Occipital lobe (tissue), 2 donors: Measurements from ENCODE around the gene ABCA13. TPM values are rescaled to one million over a fixed set of nuclear protein-coding genes. Genes with fewer than 3 reads are reported as not detected.

Experiments used
- DNase-seq: peaks from one replicate; lab custom pipeline; 2025; lab: John Stamatoyannopoulos, UW
- total RNA-seq: library from RNA; depleted of rRNA; stranded (reverse); fragments of >200 nt; gene quantifications from one replicate; pipeline ENCODE4 v1.2.3, GENCODE V29; 2014

ABCA13 gene
- total RNA-seq, 1 donor from 2014 or later, result 0.16 TPM

DNA sequence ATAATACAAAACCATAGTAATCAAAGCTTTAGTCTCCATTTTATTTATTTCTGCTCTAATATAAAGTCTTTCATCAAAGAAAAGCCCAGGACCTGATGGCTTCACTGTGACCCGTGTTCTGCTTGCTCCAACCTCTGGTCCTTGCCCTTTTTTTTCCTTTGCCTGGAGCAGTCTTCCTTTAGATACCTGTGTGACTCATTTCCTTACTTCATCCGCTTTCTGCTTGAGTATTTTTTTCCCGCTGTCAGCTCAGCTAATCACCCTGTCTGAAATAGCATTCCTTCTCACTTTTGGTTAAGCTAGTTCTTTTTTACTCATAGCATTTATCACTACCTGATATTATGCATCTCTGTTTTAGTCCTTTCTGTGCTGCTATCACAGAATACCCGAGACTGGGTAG, 194.8 kb downstream of the ABCA13 start:
- DNase-seq, result no peak

DNA sequence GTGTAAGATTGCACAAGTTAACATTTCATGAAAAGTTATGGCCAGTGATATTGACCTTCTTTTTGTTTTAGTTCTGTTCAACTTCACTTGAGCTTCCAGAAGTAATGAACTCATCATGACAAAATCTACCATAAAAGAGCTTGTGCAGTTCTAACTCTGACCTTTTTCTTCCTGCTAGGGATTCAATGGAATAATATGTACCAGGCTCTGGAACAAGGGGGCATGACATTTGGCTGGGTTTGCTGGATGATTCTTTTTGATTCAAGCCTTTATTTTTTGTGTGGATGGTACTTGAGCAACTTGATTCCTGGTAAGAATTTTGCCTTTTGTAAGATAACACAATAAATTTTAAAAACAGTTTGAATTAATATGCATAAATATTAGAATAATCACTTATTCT, 205.0 kb downstream of the ABCA13 start:
- DNase-seq, result no peak

DNA sequence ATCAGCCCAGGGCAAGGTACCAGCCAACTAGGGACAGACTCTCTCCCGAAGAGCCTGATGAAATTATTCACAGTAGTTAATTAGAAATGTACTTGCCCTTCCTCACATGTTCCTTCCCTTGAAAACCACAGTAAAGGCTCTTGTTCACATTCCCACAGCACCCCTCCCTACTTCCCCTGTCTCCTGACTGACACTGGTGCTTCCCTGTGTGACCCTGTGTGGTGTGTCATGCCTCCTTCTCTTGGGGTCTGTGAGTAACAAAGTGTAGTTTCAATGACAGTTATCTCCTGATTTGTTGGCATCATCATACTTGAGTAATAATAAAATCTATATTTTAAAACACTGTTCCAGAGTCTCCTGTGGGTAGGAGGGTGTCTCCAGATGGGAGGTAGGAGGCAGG, 209.7 kb downstream of the ABCA13 start:
- no peak for DNase-seq

DNA sequence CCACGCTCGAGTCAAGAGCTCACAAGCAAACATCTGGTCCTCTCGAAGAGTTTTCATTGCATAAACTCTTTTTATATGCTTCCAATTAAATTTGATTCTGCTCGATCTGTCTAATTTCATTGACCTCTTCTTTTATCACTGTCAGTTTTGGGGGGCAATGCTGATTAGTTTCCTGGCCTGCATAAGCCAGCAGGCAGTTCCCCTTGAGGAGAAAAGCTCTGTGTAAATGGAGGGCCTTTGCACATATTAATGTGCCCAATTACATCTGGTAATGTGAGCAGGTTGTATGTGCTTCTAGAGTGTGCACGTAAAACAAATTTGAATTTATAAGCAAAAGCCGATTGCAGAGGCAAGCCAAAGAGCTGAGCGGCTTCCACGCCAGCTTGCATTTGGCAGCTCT, 210.3 kb downstream of the ABCA13 start:
- DNase-seq, result no peak

DNA sequence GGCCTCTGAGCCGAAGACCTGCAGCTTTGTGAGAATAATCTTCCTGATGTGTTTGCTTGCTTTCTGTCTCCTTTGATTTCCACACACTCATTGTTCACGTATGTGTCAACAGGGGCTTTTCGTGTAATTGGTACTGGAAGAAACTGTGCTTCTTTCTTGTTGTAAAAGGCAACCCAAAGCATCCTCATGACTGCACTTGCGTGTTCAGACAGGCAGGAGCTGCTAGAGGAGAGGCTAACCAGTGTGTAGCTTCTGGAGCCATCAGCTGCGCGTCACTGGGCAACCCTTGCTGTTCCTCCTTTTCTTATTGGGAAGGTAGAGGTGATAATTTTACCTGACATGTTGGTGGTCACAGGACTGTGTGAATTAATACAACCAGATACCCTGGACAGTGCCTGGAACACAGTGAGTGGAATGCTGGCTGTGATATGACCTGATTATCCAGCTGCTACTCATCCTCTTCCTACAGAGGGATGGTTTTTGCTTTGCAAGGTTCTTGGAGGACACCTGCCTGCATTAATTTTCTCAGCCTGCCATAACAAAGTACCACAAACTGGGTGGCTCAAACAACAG, 213.0 kb downstream of the ABCA13 start:
- DNase-seq, result no peak

DNA sequence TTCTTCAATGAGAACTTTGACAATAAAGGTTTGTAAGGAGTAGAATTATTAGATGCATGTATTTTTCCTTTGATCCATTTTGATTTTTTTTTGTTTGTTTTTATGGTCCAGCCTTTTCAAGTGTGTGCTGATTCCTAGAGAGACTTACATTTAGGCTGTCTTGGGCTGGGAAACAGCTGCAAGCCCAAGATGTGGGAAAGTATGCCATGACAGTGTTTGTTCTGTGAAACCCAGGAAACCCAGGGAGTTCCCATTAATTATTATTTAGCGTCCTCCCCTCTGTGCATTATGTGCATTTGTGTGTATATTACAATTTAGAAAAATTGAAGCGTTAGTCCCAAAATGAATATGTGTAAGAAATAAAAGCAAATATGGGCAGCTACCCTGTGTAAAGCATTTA, 216.7 kb downstream of the ABCA13 start:
- DNase-seq, result no peak

DNA sequence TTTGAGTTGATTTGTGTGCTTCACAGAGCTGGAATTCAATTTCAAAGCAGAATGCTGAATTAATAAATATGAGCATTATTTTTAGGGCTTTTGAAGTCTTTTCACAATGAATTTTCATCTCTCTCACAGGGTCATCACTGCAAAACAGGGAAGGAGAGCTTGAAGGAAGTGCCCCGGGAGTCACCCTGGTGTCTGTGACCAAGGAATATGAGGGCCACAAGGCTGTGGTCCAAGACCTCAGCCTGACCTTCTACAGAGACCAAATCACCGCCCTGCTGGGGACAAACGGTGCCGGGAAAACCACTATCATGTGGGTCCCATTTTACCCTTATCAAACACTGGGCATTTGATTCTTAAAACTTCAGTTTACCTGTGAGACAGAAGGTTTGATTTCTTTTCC, 217.7 kb downstream of the ABCA13 start:
- no peak for DNase-seq

DNA sequence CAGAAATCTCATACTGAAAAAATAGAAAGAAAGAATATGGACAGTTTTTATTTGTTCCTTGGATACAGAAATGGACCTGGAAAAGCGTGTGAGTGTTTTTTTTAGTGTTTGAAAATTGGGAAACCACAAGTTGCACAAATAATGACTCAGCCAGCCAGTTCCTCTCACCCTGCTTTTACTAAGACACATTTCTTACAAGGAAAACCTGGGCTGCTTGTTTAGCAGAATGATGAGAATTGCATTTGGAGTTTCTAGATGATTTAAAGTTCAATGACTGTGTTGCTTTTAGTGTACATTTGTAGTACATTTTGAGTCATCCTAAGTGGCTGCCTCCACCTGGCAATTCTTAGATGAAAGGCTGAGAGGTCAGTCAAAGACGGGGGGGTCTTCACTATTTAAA, 218.7 kb downstream of the ABCA13 start:
- no peak for DNase-seq

DNA sequence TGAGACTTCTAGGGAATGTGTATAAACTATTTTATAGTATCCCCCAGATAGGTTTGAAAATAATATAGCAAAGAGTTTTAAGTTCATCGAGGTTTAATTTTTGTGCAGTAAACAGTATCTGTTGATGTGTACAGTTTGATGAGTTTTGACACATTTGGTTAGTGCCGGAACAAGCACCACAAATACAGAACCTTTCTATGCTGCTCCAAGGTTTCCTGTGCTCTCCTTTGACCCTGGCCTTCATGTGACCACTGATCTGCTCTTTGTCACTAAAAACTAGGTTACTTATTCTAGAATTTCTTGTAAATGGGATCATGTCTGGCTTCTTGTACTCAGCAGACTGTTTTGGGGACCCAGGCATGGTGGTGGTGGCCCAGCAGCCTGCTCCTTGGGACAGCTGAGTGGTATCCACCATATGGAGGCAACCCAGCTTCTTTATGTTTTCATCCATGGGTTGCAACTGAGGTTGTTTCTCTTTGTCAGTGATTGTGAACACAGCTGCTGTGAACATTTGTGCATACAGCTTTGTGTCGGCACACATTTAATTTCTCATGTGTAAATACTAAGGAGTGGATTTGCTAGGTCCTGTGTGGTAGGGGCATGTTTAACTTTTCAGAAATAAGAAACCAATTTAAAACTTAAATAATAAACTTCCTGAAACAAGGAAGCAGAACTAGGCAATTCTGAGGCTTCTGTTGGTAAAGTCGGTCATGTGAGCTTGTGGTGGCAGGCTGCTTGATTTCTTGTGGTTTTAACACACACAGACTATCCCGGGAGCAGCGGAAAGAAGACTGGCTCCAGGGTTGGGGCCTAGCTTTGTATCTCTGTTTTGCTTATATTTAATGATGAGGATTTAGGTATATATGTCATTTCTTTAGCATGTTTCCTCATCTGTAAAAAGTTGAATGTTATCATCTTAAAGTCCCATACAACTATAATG, 219.4 kb downstream of the ABCA13 start:
- DNase-seq, result no peak

DNA sequence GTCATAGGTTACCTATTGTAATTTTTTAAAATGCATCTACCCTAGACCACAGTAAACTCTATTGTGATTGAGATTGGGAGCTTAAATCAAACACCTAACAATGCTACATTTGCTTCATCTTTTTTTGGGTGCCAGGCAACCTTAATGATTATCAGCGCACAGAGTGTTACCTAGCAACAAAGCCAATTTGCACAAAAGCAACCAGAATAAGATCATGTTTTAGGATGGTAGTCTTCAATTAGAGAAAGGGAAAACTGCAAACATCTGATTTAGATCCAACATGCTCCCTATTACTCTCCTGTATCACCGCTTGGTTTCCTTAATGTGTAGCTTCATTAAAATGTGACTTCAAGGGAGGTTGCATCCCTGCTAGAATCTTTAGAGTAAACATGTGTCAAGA, 226.9 kb downstream of the ABCA13 start:
- no peak for DNase-seq

DNA sequence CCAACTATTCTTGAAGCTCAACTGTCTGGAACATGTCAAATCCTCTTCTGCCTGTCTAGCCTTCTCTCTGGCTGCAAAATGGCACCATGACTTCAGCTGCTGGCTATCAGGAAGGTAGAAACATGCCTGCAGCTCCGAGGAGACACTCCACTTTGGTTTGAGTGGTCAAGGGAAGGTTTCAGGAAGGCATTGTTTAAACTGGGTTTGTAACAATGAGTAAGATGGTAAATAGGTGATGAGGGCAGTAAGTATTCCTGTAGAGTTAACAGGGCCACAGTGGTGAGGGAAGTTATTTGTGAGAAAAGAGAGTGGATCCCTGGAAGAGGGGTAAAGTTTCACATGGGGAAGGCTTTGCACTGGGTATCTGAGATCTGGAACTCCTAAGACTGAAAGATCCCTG, 231.5 kb downstream of the ABCA13 start:
- no peak for DNase-seq

DNA sequence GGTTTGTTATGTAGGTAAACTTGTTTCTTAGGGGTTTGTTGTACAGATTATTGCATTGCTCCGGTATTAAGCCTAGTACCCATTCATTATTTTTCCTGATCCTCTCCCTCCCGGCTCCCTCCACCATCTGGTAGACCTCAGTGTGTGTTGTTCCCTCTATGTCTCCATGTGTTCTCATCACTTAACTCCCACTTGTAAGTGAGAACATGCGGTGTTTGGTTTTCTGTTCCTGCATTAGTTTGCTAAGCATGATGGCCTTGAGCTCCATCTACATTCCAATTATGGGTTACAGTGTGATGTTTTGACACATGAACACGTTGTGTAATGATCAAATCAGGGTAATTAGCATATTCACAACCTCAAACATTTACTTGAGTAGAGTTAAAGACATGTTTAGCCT, 237.5 kb downstream of the ABCA13 start:
- no peak for DNase-seq

DNA sequence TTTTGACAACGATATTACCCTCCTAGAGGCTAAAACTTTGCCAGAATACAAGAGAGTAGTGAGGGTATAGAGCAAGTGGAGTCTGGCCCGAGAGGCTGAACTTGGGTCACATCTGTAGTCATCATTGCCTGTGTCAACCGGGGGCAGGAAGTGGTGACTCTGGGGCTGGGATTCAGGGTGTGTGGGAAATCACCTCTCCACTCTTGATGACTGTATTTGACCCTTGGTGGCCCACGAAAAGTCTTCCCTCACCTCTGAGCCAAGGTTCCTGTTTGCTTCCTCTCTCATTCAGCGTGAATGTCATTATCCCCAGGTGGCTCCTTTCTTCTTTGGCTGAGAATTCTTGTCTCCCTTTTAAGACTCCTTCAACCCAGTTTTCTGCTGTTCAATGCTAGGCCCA, 240.4 kb downstream of the ABCA13 start:
- DNase-seq, result no peak

DNA sequence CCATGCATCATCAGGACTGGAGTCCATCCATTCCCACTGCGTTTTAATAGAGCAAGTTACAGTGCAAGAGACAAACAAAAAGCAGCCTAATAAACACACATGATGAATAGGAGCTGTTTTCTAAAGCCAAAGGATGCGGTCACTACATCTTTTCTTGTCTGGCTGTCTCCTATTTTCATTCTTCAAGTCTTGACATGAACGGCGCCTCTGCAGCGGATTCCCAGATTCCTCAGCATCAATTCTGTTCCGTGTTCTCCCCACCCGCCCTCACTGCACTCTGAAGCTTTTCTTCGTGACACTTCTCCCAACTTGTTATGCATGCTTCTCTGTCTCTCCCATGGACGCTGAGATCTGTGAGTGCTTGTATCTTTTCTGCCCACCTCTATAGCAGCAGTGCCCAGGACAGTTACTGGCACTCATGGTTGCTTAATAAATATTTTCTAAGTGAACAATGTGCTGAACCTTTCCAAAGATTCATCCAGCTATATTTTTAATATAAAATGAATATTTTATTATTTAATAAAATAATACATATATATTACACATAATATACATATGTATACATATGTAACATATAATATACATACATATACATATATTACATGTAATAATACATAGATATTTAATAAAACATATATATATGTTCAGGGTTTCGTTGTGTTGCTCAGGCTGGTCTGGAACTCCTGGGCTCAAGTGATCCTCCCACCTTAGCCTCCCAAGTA, 242.9 kb downstream of the ABCA13 start:
- DNase-seq, result no peak

DNA sequence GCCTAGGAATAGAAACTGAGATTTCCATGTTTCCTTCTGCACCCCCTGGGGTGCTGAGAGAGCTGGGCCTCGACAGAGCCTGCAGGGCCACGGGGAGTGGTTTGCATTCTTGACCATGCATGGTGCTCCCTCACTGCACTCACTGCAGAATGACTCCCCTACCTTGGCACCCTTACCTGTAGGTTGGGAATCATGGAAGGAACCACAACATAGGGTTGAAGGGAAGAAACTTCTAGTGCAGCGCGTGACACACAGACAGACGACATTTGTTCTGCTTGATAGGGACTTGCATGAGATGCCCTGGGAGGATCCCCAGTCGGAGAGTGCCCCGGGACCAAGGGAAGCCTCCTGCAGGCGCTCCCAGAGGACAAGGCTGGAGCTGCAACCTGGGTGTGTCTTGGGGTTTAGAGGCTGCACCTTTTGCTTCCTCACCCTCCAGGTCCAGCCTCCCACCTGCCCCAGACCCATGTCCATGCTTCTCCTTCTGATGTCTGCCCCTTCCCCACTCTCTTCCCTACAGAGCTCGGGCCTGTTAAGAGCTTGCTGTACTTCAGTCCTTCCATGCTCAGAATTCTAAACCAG, 245.2 kb downstream of the ABCA13 start:
- no peak for DNase-seq

DNA sequence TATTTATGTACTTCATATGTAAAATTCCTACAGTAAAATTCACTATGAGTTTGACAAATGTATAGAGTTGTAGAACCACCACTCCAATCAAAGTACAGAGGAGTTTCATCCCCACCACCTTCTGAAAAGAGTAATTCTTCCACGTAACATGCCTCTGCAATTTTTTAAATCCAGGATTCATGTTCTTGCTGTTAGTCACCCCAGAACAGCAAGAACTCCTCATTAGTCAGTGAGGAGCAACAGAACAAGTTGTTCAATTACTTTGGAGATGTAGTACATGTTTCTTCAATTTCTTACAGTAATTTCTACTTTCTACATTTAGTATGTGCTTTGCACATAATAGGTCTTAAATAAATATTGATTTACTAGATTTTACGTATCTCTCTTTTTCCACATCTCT, 248.1 kb downstream of the ABCA13 start:
- no peak for DNase-seq

DNA sequence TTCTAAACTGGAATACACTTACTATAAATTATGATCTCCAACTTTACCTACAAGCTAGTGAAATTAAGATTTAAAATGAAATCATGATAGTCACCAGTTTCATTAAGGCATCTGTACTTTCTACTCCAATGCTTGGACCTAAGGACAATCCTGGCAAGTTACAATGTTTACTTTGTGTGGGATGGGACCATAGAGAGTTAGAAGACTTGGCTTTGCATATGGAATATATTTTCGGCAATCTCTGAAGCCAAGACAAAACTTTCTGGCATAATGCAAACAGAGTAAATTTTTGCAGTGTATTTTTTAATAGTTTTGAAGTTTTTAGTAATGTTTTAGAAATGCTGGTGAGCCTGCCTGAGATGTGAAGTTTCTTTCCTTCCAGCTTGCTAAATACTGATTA, 248.9 kb downstream of the ABCA13 start:
- no peak for DNase-seq

DNA sequence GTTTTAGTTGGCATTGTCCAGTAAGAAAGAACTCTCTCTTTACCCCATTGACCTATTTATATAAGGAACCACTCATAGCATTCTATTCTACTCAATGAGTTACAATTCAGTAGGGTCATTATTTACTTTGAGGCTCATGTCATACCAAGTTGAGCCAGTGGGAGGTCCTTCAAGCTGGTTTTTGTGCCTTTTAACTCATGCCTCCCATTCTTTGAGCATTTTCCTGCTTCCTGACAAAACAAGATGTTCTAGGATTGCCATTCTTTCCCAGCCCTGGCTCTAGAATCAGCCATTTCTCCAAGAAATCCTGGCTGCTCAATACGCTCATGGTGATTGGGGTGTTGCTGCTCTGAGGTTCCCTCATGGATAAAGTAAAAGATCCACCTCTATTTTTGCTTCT, 250.1 kb downstream of the ABCA13 start:
- DNase-seq, result no peak

DNA sequence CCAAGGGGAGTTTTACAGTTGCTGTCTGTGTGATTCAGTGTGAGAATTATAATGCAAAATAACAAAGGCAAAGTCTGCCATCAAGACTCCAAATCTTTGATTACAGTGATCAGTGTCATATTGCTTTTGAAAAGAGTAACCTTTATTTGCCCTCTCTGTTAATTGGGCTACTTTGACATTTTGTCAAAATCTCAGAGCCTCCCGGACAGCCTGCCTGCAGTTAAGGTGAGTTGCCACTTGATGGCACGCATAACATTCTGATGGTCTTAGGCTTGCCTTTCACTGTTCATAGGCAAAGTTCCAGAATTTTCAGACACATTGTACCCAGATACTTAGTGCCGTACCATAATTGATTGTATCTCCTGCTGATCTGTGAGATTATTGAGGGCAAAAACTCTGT, 253.5 kb downstream of the ABCA13 start:
- no peak for DNase-seq

DNA sequence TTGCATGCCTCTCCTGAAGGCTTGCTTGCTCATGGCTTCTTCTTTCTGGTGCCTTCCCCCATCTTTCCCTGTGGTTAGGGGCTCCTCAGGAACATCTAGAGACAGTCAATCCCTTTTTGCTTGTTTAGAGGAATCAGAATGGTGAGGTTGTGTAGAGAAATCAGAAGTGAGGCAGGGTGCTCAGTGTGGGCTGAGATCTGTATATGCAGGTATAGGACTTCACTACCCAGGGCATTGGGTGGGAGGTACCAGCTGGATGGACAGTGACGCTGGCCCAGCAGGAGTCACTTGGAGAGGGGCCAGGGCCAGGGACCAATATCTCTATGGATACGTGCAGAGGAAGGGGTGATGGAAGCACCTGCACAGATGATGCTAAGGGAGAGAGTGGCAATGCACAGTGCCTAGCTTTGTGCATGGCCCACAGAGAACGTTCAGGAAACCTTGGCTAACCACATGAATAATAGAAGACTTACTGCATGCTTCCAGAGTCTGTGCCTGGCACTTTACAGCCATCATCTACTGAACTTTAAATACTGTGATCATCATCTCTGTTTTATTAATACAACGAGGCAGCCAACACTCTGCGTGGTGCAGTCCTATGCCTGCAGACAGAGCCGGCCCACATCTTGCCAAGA, 255.2 kb downstream of the ABCA13 start:
- DNase-seq, result no peak

DNA sequence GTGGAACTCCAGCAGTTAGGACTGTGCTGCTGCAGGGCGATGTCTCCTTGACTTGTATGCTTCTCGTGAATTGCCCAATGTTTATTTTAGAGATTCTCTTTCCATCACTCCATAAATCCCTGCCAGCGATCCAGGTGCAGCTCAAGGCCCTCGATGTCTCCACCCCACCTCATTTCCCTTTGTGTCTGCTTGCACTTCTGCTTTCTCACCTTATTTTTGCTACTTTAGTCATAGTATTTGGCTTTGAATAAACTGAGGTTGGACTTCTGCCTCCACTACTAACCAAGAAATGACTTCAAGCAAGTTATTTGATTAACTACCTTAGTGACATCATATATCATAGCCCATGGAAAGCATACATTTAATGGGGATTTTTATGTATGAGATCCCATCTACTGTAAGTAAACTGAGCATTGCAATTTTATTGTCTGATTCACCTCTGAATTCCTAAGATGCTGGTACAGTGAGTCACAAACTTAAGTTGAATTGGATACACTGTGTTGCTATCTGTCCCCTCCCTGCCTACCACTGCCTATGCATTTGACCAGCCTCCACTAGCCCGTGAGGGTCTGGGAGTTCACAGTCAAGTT, 255.8 kb downstream of the ABCA13 start:
- no peak for DNase-seq
